Endodermal cell (in vitro differentiated cells): ENCODE measurements around the gene ANO8. TPM values are rescaled to one million over a fixed set of nuclear protein-coding genes. Genes with fewer than 3 reads are reported as not detected.
A peak's percentile ranks its signal among the peaks of the same experiment; 100 is the strongest.

Experiments
- DNase-seq: peaks from one replicate; pipeline ENCODE4 v3.0.0-alpha.2; 2017
- H3K27ac ChIP-seq: 2 replicates; pipeline ENCODE4 v1.5.1; 2013; ENCODE audit warnings: mild to moderate bottlenecking, low read depth, low read length, moderate library complexity
- H3K27me3 ChIP-seq: 2 replicates; pipeline ENCODE4 v1.6.1; 2013; ENCODE audit warnings: mild to moderate bottlenecking, low read length, moderate library complexity; ENCODE audit not compliant: insufficient read depth, control insufficient read depth, poor library complexity, severe bottlenecking
- H3K36me3 ChIP-seq: 2 replicates; pipeline ENCODE4 v1.7.0; 2013; ENCODE audit warnings: mild to moderate bottlenecking, low read length, moderate library complexity; ENCODE audit not compliant: control insufficient read depth, insufficient read depth
- H3K4me1 ChIP-seq: one replicate; pipeline ENCODE4 v1.7.0; 2013; ENCODE audit warnings: low read length; ENCODE audit not compliant: control insufficient read depth, insufficient read depth
- H3K4me3 ChIP-seq: 2 replicates; pipeline ENCODE4 v1.5.1; 2013; ENCODE audit warnings: mild to moderate bottlenecking, low read length, moderate library complexity
- H3K9ac ChIP-seq: 2 replicates; pipeline ENCODE4 v1.6.1; 2013; ENCODE audit warnings: mild to moderate bottlenecking, low read length, moderate library complexity; ENCODE audit not compliant: poor library complexity, severe bottlenecking; ENCODE audit errors: extremely low read depth
- H3K9me3 ChIP-seq: 2 replicates; pipeline ENCODE4 v1.6.1; 2013; ENCODE audit warnings: mild to moderate bottlenecking, low read length, moderate library complexity; ENCODE audit not compliant: control insufficient read depth
- H3K27ac Mint-ChIP-seq: 2 replicates; pipeline ENCODE4 v1.8.0; 2020; ENCODE audit warnings: mixed read lengths
- H3K27me3 Mint-ChIP-seq: 2 replicates; pipeline ENCODE4 v1.8.0; 2021; ENCODE audit warnings: mild to moderate bottlenecking, mixed read lengths; ENCODE audit not compliant: insufficient read depth
- H3K36me3 Mint-ChIP-seq: 2 replicates; pipeline ENCODE4 v1.8.0; 2020; ENCODE audit warnings: low read depth, mixed read lengths
- H3K4me1 Mint-ChIP-seq: 2 replicates; pipeline ENCODE4 v1.8.0; 2020; ENCODE audit warnings: mixed read lengths
- H3K4me3 Mint-ChIP-seq: 2 replicates; pipeline ENCODE4 v1.8.0; 2020; ENCODE audit warnings: mild to moderate bottlenecking, moderate library complexity, mixed read lengths
- H3K9me3 Mint-ChIP-seq: 2 replicates; pipeline ENCODE4 v1.8.0; 2020; ENCODE audit warnings: mild to moderate bottlenecking, mixed read lengths
- WGBS, 2 experiments: methylation state at CpG; one replicate each; pipeline versions ENCODE4 v1.1.5 to v1.1.7; 2013; ENCODE audit warnings: missing lambda C conversion rate in 2 of 2, mixed read lengths in 1 of 2; ENCODE audit not compliant: insufficient coverage in 1 of 2, insufficient read length in 1 of 2; 5-methylcytosine and 5-hydroxymethylcytosine counted together
- long read RNA-seq, 4 experiments: library from polyadenylated mRNA in 2 of 4; library from RNA in 1 of 4; library from capped mRNA in 1 of 4; stranded (forward) in 3 of 4; unstranded in 1 of 4; transcript quantifications; one replicate each; pipeline ENCODE4 v2.0.0, GENCODE V29; 2020 to 2021; ENCODE audit warnings: inconsistent platforms in 1 of 4
- polyA plus RNA-seq, 2 experiments: library from polyadenylated mRNA; stranded (reverse); fragments of 50-300 nt; gene quantifications; one replicate each; pipeline ENCODE4 v1.2.3, GENCODE V29; 2013
- total RNA-seq, 2 donors: library from RNA; stranded (reverse); fragmentation: NEBNext Ultra II Directional in 1 of 2; extraction: Animal tissue kit (Norgen Biotek cat#: 25700) in 1 of 2; gene quantifications; 2 replicates in 1 of 2; 3 replicates in 1 of 2; pipeline ENCODE4 v1.2.1, GENCODE V29; 2021
- TF ChIP-seq, protein P1 (sequence below): fragments of 200-600 bp; sonication (generic); conservative IDR thresholded peaks from 2 replicates; pipeline ENCODE4 v1.5.0; 2021; ENCODE audit warnings: antibody characterized with exemption, mild to moderate bottlenecking

ANO8 gene, protein sequence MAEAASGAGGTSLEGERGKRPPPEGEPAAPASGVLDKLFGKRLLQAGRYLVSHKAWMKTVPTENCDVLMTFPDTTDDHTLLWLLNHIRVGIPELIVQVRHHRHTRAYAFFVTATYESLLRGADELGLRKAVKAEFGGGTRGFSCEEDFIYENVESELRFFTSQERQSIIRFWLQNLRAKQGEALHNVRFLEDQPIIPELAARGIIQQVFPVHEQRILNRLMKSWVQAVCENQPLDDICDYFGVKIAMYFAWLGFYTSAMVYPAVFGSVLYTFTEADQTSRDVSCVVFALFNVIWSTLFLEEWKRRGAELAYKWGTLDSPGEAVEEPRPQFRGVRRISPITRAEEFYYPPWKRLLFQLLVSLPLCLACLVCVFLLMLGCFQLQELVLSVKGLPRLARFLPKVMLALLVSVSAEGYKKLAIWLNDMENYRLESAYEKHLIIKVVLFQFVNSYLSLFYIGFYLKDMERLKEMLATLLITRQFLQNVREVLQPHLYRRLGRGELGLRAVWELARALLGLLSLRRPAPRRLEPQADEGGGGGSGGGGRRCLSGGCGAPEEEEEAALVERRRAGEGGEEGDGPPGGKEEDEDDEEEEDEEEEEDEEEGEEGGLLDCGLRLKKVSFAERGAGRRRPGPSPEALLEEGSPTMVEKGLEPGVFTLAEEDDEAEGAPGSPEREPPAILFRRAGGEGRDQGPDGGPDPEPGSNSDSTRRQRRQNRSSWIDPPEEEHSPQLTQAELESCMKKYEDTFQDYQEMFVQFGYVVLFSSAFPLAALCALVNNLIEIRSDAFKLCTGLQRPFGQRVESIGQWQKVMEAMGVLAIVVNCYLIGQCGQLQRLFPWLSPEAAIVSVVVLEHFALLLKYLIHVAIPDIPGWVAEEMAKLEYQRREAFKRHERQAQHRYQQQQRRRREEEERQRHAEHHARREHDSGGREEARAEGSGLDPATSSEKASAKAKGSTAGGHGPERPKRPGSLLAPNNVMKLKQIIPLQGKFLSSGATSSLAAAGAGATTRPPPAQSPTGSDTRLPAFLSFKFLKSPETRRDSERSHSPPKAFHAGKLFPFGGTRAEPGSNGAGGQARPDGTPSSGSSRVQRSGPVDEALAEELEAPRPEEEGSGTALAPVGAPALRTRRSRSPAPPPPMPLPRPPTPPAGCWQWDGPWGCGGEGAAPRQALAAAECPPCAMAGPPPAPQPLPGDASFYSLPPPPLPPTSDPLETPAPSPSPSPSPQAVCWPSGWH
- 10 to 100 TPM; 27.5 to 29.5 TPM for total RNA-seq
- 34.7 TPM for polyA plus RNA-seq (2013, experiment 1 of 2)
- polyA plus RNA-seq (2013, experiment 2 of 2), result 29.8 TPM
- long read RNA-seq, experiment 1, partial matches to known transcripts, result 2 of 2 reads
- long read RNA-seq, experiment 1, other reads (novel, unspliced or antisense), result 0 of 2 reads
- long read RNA-seq, experiment 2, partial matches to known transcripts, result 2 of 4 reads
- long read RNA-seq, experiment 2, other reads (novel, unspliced or antisense), result 2 of 4 reads
- long read RNA-seq, experiment 3, partial matches to known transcripts, result 0 of 1 reads
- long read RNA-seq, experiment 3, other reads (novel, unspliced or antisense), result 1 of 1 reads
- long read RNA-seq, experiment 4, result 0 reads

DNA sequence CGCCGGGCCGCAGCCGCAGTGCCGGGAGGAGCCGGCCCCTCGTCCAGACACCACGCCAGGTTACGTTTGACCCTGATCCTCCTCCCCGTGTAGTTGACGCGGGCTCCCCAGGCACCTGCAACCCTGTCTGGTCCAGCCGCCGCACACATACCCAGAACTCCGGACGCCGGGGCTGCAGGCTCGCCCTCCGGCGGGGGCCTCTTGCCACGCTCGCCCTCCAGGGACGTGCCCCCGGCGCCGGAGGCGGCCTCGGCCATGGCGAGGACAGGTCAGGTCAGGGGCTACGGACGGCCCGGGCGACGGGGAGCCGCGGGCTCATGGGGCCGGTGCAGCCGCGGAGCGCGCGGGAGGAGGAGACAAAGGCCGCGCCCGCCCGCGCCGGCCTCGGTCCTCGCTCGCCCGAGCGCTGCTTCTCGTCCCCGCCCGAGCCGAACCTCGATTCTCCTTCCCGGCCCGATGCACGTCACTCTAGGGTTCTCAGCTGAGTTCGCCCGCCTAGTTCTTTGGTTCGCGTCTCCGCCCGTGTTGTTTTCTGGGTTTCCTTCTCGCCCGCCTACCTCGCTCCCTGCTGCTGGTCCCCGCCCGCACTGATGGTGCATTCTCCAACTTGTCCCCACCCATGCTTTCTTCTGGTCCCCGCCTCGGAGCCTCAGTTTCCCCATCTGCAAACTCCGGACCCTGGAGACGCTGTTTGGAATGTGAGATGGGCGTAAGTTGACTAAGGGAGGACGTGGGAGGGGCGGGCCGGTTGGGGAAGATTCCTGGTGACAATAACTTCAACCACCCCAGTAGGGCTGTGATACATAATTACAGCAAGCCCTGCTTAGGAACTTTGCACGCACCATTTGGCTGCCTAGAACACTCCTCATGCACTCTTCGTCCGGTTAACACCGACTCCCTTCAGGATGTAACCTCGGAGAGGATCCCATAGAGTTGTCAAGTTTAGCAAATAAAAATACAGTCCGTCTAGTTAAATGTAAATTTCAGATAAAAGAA, at the start of gene ANO8:
Gene ANO8, minus strand, starts transcription at position 442 of the 996 bp plus-strand sequence. Its CDS starts 185 bp downstream, at position 257.
- Histone ChIP-seq H3K27ac (peak within 1 kb of the TSS; percentile 81), H3K9ac (peak within 1 kb of the TSS; percentile 66), H3K9me3 (no peaks in the 10 kb centered on the region), H3K4me1 (peaks cover 7% of the 10 kb centered on the region), H3K4me3 (peak within 1 kb of the TSS; percentile 85), H3K27me3 (no peaks in the 10 kb centered on the region), H3K36me3 (peaks cover 10% of the 10 kb centered on the region)
- H3K4me3 Mint-ChIP-seq, result peak within 1 kb of the TSS; percentile 62
- peaks cover 18% of the 10 kb centered on the region for H3K27me3 Mint-ChIP-seq
- H3K27ac Mint-ChIP-seq, result peak within 1 kb of the TSS; percentile 74
- peaks cover 3% of the 10 kb centered on the region for H3K4me1 Mint-ChIP-seq
- no peaks in the 10 kb centered on the region for H3K9me3 Mint-ChIP-seq
- TF ChIP-seq, protein P1, sequence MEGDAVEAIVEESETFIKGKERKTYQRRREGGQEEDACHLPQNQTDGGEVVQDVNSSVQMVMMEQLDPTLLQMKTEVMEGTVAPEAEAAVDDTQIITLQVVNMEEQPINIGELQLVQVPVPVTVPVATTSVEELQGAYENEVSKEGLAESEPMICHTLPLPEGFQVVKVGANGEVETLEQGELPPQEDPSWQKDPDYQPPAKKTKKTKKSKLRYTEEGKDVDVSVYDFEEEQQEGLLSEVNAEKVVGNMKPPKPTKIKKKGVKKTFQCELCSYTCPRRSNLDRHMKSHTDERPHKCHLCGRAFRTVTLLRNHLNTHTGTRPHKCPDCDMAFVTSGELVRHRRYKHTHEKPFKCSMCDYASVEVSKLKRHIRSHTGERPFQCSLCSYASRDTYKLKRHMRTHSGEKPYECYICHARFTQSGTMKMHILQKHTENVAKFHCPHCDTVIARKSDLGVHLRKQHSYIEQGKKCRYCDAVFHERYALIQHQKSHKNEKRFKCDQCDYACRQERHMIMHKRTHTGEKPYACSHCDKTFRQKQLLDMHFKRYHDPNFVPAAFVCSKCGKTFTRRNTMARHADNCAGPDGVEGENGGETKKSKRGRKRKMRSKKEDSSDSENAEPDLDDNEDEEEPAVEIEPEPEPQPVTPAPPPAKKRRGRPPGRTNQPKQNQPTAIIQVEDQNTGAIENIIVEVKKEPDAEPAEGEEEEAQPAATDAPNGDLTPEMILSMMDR, result no peak
- peaks cover 31% of the 10 kb centered on the region for H3K36me3 Mint-ChIP-seq
- peak; percentile 99 for DNase-seq
- 6 to 7% methylated on average over 59 to 86 of the region's 86 CpGs for WGBS, 2 experiments

DNA sequence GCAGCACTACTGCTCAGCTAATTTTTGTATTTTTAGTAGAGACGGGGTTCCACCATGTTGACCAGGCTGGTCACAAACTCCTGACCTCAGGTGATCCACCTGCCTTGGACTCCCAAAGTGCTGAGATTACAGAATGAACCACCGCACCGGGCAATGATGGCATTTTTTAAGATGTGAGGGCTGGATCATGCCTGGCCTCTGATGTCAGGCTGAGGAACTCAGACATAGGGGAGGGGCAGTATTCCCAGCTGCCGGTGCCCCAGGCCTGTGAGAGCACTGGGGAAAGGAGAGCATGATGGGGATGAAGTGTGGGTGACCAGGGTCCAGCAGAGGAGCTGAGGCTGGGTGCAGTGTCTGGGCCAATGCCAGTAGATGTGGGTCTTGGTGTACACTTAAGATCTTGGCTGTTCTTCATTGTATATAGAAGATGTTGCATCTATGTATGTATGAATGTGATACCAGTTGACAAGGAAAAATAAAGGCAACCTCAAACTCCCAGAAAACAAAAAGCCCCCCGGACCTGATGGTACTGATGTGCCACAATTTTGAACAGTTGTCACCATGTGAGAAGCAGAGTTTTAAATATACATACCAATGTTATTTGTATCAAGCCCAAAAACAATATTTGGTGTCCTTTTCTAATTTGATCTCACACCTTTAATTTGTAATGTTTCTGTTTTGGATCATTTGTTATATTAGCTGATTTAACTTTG, 45.9 kb upstream of the ANO8 start:
- Mint-ChIP-seq H3K9me3 (peaks cover 4% of the 10 kb centered on the region), H3K27ac (no peak overlapping the region), H3K36me3 (no peaks in the 10 kb centered on the region), H3K4me1 (peaks cover 5% of the 10 kb centered on the region), H3K4me3 (no peak overlapping the region), H3K27me3 (peaks cover 2% of the 10 kb centered on the region)
- Histone ChIP-seq H3K4me3 (no peak overlapping the region), H3K4me1 (no peaks in the 10 kb centered on the region), H3K27me3 (no peaks in the 10 kb centered on the region), H3K36me3 (no peaks in the 10 kb centered on the region), H3K9me3 (no peaks in the 10 kb centered on the region), H3K27ac (no peak overlapping the region), H3K9ac (no peak overlapping the region)
- TF ChIP-seq, protein P1, result no peak
- no peak for DNase-seq
- 91 to 94% methylated on average over 5 of the region's 5 CpGs for WGBS, 2 experiments
